Measurements from ENCODE around the gene TMEM107.

DNA sequence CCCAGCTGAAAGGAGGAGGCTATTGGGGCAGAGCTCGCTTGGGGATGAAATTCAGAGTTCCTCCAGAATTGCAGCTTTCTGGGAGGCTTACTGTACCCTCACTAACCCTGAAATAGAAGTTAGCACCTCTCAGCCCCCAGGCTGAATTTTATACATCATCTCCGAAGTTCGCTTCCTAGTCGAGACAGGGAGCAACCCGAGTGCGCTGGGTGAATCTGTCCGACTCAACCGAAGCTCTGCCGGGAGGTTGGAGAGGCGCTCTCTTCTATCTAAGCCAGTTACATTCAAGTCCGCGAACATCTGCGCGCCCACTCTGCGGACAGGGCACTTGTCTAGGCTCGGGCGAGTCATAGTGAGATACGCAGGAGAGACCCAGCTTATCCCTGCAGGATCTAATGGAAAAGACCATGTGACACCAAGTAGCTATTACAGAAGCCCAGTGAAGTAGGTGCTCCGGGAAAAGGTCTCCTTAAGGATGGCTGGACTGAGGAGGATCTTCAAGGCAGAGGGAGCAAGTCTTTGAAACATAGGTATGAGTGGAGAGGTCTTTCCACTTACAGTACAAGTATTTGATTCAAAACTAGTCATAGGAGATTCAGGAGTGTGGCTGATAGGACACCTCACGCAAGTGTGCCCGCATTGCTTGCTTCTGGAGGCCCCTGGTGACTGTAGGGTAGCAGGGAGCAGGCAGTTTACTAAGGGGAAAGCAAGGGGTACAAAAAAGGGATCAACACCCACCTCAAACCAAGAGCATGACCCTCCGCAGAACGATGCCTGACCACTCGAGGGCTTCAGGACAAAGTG, 51.6 kb downstream of the TMEM107 start:
- no peak for TF ChIP-seq POLR2A (IDR thresholded peaks at IDR 0.05)
- TF ChIP-seq, protein P1, sequence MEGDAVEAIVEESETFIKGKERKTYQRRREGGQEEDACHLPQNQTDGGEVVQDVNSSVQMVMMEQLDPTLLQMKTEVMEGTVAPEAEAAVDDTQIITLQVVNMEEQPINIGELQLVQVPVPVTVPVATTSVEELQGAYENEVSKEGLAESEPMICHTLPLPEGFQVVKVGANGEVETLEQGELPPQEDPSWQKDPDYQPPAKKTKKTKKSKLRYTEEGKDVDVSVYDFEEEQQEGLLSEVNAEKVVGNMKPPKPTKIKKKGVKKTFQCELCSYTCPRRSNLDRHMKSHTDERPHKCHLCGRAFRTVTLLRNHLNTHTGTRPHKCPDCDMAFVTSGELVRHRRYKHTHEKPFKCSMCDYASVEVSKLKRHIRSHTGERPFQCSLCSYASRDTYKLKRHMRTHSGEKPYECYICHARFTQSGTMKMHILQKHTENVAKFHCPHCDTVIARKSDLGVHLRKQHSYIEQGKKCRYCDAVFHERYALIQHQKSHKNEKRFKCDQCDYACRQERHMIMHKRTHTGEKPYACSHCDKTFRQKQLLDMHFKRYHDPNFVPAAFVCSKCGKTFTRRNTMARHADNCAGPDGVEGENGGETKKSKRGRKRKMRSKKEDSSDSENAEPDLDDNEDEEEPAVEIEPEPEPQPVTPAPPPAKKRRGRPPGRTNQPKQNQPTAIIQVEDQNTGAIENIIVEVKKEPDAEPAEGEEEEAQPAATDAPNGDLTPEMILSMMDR (IDR thresholded peaks at IDR 0.05): no peak
- no peak for TF ChIP-seq EP300 (IDR thresholded peaks at IDR 0.05)
